H9 (cell line): ENCODE measurements around the gene DHRS7C. TPM values are rescaled to one million over a fixed set of nuclear protein-coding genes. Genes with fewer than 3 reads are reported as not detected.

Source experiments
- DNase-seq: peaks from one replicate; pipeline ENCODE4 v3.0.0-alpha.2; 2017
- H2AFZ ChIP-seq: one replicate; pipeline ENCODE4 v1.6.1; 2013; ENCODE audit warnings: mild to moderate bottlenecking, low read length, control low read depth, moderate library complexity
- H2AK5ac ChIP-seq: 2 replicates; pipeline ENCODE4 v1.6.1; 2013; ENCODE audit warnings: low read length, control low read depth, mixed read lengths; ENCODE audit not compliant: insufficient read length
- H2BK120ac ChIP-seq: one replicate; pipeline ENCODE4 v1.6.1; 2013; ENCODE audit warnings: low read depth, mild to moderate bottlenecking, low read length, control low read depth, inconsistent platforms; ENCODE audit not compliant: poor library complexity, severe bottlenecking
- H2BK12ac ChIP-seq: 2 replicates; pipeline ENCODE4 v1.6.1; 2013; ENCODE audit warnings: low read length, control low read depth, mixed read lengths, low read depth; ENCODE audit not compliant: insufficient read length
- H2BK15ac ChIP-seq: 2 replicates; pipeline ENCODE4 v1.6.1; 2013; ENCODE audit warnings: low read depth, low read length, control low read depth
- H2BK20ac ChIP-seq: one replicate; pipeline ENCODE4 v1.6.1; 2013; ENCODE audit warnings: low read depth, mild to moderate bottlenecking, low read length, control low read depth, inconsistent platforms; ENCODE audit not compliant: poor library complexity, severe bottlenecking
- H2BK5ac ChIP-seq: 2 replicates; pipeline ENCODE4 v1.6.1; 2013; ENCODE audit warnings: low read length, control low read depth, mixed read lengths; ENCODE audit not compliant: insufficient read length
- H3K14ac ChIP-seq: 2 replicates; pipeline ENCODE4 v1.6.1; 2013; ENCODE audit warnings: low read length, control low read depth; ENCODE audit not compliant: insufficient read depth
- H3K18ac ChIP-seq: 2 replicates; pipeline ENCODE4 v1.6.1; 2013; ENCODE audit warnings: low read depth, mild to moderate bottlenecking, mixed read lengths, low read length, control low read depth; ENCODE audit not compliant: insufficient read length
- H3K23ac ChIP-seq: 2 replicates; pipeline ENCODE4 v1.6.1; 2013; ENCODE audit warnings: low read length, control low read depth, mixed read lengths, low read depth; ENCODE audit not compliant: insufficient read length
- H3K23me2 ChIP-seq: 2 replicates; pipeline ENCODE4 v1.6.1; 2013; ENCODE audit warnings: low read depth, mild to moderate bottlenecking, mixed read lengths, low read length, control low read depth; ENCODE audit not compliant: insufficient read length, poor library complexity, severe bottlenecking
- H3K27ac ChIP-seq: 2 replicates; pipeline ENCODE4 v1.5.1; 2013; ENCODE audit warnings: low read length, control low read depth, mixed read lengths, low read depth; ENCODE audit not compliant: insufficient read length
- H3K27me3 ChIP-seq: 2 replicates; pipeline ENCODE4 v1.6.1; 2013; ENCODE audit warnings: low read length, control low read depth, inconsistent platforms; ENCODE audit not compliant: insufficient read depth
- H3K4ac ChIP-seq: 2 replicates; pipeline ENCODE4 v1.6.1; 2013; ENCODE audit warnings: low read depth, mild to moderate bottlenecking, control low read depth, inconsistent platforms, low read length, moderate library complexity
- H3K4me1 ChIP-seq: 2 replicates; pipeline ENCODE4 v1.6.1; 2013; ENCODE audit warnings: low read length, control low read depth, inconsistent platforms; ENCODE audit not compliant: insufficient read depth
- H3K4me2 ChIP-seq: 2 replicates; pipeline ENCODE4 v1.6.1; 2013; ENCODE audit warnings: low read length, control low read depth, mixed read lengths; ENCODE audit not compliant: insufficient read length, insufficient read depth
- H3K56ac ChIP-seq: 2 replicates; pipeline ENCODE4 v1.6.1; 2013; ENCODE audit warnings: low read depth, mild to moderate bottlenecking, mixed read lengths, low read length, control low read depth; ENCODE audit not compliant: insufficient read length
- H3K79me1 ChIP-seq: 2 replicates; pipeline ENCODE4 v1.6.1; 2013; ENCODE audit warnings: low read depth, mild to moderate bottlenecking, moderate library complexity, low read length, control low read depth, inconsistent platforms; ENCODE audit not compliant: insufficient read depth, poor library complexity, severe bottlenecking
- H3K79me2 ChIP-seq: 2 replicates; pipeline ENCODE4 v1.6.1; 2013; ENCODE audit warnings: low read length, control low read depth, inconsistent platforms; ENCODE audit not compliant: insufficient read depth
- H3K9ac ChIP-seq: 2 replicates; pipeline ENCODE4 v1.6.1; 2013; ENCODE audit warnings: low read length, control low read depth, mixed read lengths; ENCODE audit not compliant: insufficient read length; ENCODE audit errors: extremely low read depth
- H3K9me3 ChIP-seq: one replicate; pipeline ENCODE4 v1.6.1; 2013; ENCODE audit warnings: low read depth, low read length, inconsistent platforms; ENCODE audit not compliant: control insufficient read depth
- H3T11ph ChIP-seq: one replicate; pipeline ENCODE4 v1.6.1; 2013; ENCODE audit warnings: mild to moderate bottlenecking, low read length, control low read depth, inconsistent platforms
- H4K20me1 ChIP-seq: one replicate; pipeline ENCODE4 v1.6.1; 2013; ENCODE audit not compliant: control insufficient read depth, insufficient read length, insufficient read depth
- H4K5ac ChIP-seq: 2 replicates; pipeline ENCODE4 v1.6.1; 2013; ENCODE audit warnings: low read depth, mild to moderate bottlenecking, mixed read lengths, low read length, control low read depth; ENCODE audit not compliant: insufficient read length
- H4K8ac ChIP-seq: replicated peaks from 2 replicates; pipeline ENCODE4 v1.6.1; 2013; ENCODE audit warnings: low read length, control low read depth, mixed read lengths, low read depth; ENCODE audit not compliant: insufficient read length
- H4K91ac ChIP-seq: 2 replicates; pipeline ENCODE4 v1.6.1; 2013; ENCODE audit warnings: low read depth, mild to moderate bottlenecking, moderate library complexity, mixed read lengths, low read length, control low read depth; ENCODE audit not compliant: insufficient read length
- H3K27ac Mint-ChIP-seq, 3 experiments: 2 replicates in 2 of 3; 3 replicates in 1 of 3; pipeline ENCODE4 v1.8.0; 2020 to 2021; ENCODE audit warnings: mixed read lengths in 3 of 3, mild to moderate bottlenecking in 1 of 3, moderate library complexity in 1 of 3
- H3K27me3 Mint-ChIP-seq: 2 replicates; pipeline ENCODE4 v1.8.0; 2021; ENCODE audit warnings: low read depth, mild to moderate bottlenecking, moderate library complexity, mixed read lengths
- H3K36me3 Mint-ChIP-seq, 3 experiments: 2 replicates in 2 of 3; 3 replicates in 1 of 3; pipeline ENCODE4 v1.8.0; 2020 to 2021; ENCODE audit warnings: low read depth in 3 of 3, mixed read lengths in 3 of 3; ENCODE audit not compliant: insufficient read depth in 1 of 3
- H3K4me1 Mint-ChIP-seq, 2 experiments: 2 replicates each; pipeline ENCODE4 v1.8.0; 2020; ENCODE audit warnings: mixed read lengths in 2 of 2
- H3K4me3 Mint-ChIP-seq, 2 experiments: 2 replicates in 1 of 2; 3 replicates in 1 of 2; pipeline ENCODE4 v1.8.0; 2020 to 2021; ENCODE audit warnings: mild to moderate bottlenecking in 2 of 2, mixed read lengths in 2 of 2, moderate library complexity in 1 of 2
- H3K9me3 Mint-ChIP-seq, 2 experiments: 2 replicates in 1 of 2; 3 replicates in 1 of 2; pipeline ENCODE4 v1.8.0; 2020; ENCODE audit warnings: mild to moderate bottlenecking in 2 of 2, mixed read lengths in 2 of 2, moderate library complexity in 1 of 2
- CTCF ChIP-seq: fragments of 200-600 bp; sonication (generic); conservative IDR thresholded peaks from 3 replicates; pipeline ENCODE4 v1.8.0; 2021; ENCODE audit warnings: antibody characterized with exemption, mild to moderate bottlenecking
- WGBS: extraction: QIAGEN DNeasy Blood & Tissue Kit; methylation state at CpG from one replicate; pipeline ENCODE4 v1.1.7; 2013; ENCODE audit warnings: missing lambda C conversion rate, low lambda C conversion rate, mixed read lengths; ENCODE audit not compliant: insufficient read length; ENCODE audit errors: extremely low coverage; 5-methylcytosine and 5-hydroxymethylcytosine counted together
- total RNA-seq: library from RNA; stranded (reverse); gene quantifications from 2 replicates; pipeline ENCODE4 v1.2.1, GENCODE V29; 2021

DHRS7C gene
- total RNA-seq, 1 experiment from 2014 or later, result not detected

- Histone ChIP-seq H2BK120ac (no peak overlapping the region), H2AK5ac (no peak overlapping the region), H3K4me1 (no peaks in the 10 kb centered on the region), H3K23me2 (no peaks in the 10 kb centered on the region), H2BK12ac (no peak overlapping the region), H4K91ac (no peak overlapping the region), H2BK5ac (no peak overlapping the region), H3K23ac (no peak overlapping the region), H3K9me3 (no peaks in the 10 kb centered on the region), H4K5ac (no peak overlapping the region), H3K4ac (no peak overlapping the region), H3K56ac (no peak overlapping the region), H3K18ac (no peak overlapping the region), H2BK15ac (no peak overlapping the region), H3K9ac (no peak overlapping the region), H2AFZ (no peak overlapping the region), H2BK20ac (no peak overlapping the region), H3K79me2 (no peaks in the 10 kb centered on the region), H3K27ac (no peak overlapping the region), H4K8ac (no peak overlapping the region), H3K4me2 (no peak overlapping the region), H3K27me3 (no peaks in the 10 kb centered on the region), H3K79me1 (no peaks in the 10 kb centered on the region), H4K20me1 (no peaks in the 10 kb centered on the region), H3K14ac (no peak overlapping the region), H3T11ph (no peak overlapping the region)
- Mint-ChIP-seq H3K27me3 (no peaks in the 10 kb centered on the region), H3K9me3 (peaks cover 6 to 11% of the 10 kb centered on the region in 2 experiments; a peak in 4 of 5 replicates), H3K4me3 (no peak overlapping the region), H3K27ac (no peak overlapping the region), H3K4me1 (peaks cover 0 to 4% of the 10 kb centered on the region in 2 experiments; a peak in 2 of 4 replicates), H3K36me3 (peaks cover 2 to 8% (median 4%) of the 10 kb centered on the region in 3 experiments)
- no CpG with 5 or more reads among the region's 18 CpGs for WGBS
- TF ChIP-seq CTCF, result no peak
- no peak for DNase-seq
Observed at GRCh38 chr17:9728005-9728404, 63.4 kb downstream of the DHRS7C start.
